ENCODE results near the gene APBA1. TPM values are rescaled to one million over a fixed set of nuclear protein-coding genes. Genes with fewer than 3 reads are reported as not detected.

The APBA1 gene
- polyA plus RNA-seq, 1 of the 3 experiments (the other 2 are of a cell fraction) = 3.1 TPM

DNA sequence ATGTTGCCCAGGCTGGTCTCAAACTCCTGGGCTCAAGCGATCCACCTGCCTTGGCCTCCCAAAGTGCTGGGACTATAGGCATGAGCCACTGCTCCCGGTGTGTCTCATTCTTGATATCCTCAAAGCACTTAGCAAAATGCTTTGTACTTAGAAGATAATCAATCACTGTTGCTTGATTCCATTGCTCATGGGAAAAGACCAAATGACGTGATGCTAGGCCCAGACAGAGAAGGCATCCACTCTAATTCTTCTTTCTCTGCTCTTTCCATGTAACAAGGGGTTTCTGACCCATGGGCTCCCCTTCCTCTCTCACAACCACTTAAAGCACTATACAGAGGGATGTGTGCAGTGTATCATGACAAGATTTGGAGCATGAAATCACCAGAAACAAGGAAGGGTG lies 83.0 kb downstream of the APBA1 start:
- H3K4me1 ChIP-seq (ENCODE audit: control insufficient read depth in 1 of 2, insufficient read depth in 2 of 2, low read depth in 1 of 2, low read length in 1 of 2) = peaks cover 0 to 3% of the 10 kb centered on the region in 2 experiments; a peak in 2 of 4 replicates
- H3F3A ChIP-seq (replicated peaks; ENCODE audit: insufficient read depth) = no peaks in the 10 kb centered on the region
- TF ChIP-seq NFIC (IDR thresholded peaks at IDR 0.05; ENCODE audit: borderline replicate concordance) (no peak), RCOR1 (IDR thresholded peaks at IDR 0.05; ENCODE audit: low read length) (no peak), TAF1 (IDR thresholded peaks at IDR 0.05; ENCODE audit: borderline replicate concordance, low read depth, low read length) (no peak), RXRA (IDR thresholded peaks at IDR 0.05; ENCODE audit: borderline replicate concordance, low read depth) (no peak), JUND (IDR thresholded peaks at IDR 0.05) (no peak), YY1 (IDR thresholded peaks at IDR 0.05; ENCODE audit: low read depth) (no peak)
- TF ChIP-seq, protein P1, sequence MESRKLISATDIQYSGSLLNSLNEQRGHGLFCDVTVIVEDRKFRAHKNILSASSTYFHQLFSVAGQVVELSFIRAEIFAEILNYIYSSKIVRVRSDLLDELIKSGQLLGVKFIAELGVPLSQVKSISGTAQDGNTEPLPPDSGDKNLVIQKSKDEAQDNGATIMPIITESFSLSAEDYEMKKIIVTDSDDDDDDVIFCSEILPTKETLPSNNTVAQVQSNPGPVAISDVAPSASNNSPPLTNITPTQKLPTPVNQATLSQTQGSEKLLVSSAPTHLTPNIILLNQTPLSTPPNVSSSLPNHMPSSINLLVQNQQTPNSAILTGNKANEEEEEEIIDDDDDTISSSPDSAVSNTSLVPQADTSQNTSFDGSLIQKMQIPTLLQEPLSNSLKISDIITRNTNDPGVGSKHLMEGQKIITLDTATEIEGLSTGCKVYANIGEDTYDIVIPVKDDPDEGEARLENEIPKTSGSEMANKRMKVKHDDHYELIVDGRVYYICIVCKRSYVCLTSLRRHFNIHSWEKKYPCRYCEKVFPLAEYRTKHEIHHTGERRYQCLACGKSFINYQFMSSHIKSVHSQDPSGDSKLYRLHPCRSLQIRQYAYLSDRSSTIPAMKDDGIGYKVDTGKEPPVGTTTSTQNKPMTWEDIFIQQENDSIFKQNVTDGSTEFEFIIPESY (IDR thresholded peaks at IDR 0.05; ENCODE audit: borderline replicate concordance, low read depth) = no peak
- TF ChIP-seq, protein P2, sequence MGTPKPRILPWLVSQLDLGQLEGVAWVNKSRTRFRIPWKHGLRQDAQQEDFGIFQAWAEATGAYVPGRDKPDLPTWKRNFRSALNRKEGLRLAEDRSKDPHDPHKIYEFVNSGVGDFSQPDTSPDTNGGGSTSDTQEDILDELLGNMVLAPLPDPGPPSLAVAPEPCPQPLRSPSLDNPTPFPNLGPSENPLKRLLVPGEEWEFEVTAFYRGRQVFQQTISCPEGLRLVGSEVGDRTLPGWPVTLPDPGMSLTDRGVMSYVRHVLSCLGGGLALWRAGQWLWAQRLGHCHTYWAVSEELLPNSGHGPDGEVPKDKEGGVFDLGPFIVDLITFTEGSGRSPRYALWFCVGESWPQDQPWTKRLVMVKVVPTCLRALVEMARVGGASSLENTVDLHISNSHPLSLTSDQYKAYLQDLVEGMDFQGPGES (IDR thresholded peaks at IDR 0.05; ENCODE audit: low read depth, low read length) = no peak
- H3K9me2 ChIP-seq = no peaks in the 10 kb centered on the region
- CTCF ChIA-PET = interaction anchor here (0.6 to 2.2 kb wide), 3 partner anchors 16 to 506 kb away, joined by 3 to 5 read pairs (median 3); no protein-coding TSS in a partner anchor
- 76% methylated on average over 3 of the region's 3 CpGs for WGBS (ENCODE audit: low lambda C conversion rate)
- POLR2A ChIA-PET = no interaction called here
- H3K9me3 ChIP-seq = no peaks in the 10 kb centered on the region
- H3K4me3 ChIP-seq (ENCODE audit: low read depth in 2 of 2, low read length in 1 of 2) = no peak overlapping the region
- H3K9ac ChIP-seq = no peak overlapping the region
- no peaks in the 10 kb centered on the region for H3K27me3 ChIP-seq (ENCODE audit: insufficient read depth)
- no peak overlapping the region for H2AFZ ChIP-seq (ENCODE audit: low read depth)
- no peak overlapping the region for H3K27ac ChIP-seq (ENCODE audit: low read depth in 2 of 2, low read length in 1 of 2)
- no peaks in the 10 kb centered on the region for H4K20me1 ChIP-seq (ENCODE audit: insufficient read depth)
- no peak for DNase-seq
- H3K79me2 ChIP-seq (ENCODE audit: insufficient read depth) = no peaks in the 10 kb centered on the region
- H3K4me2 ChIP-seq = no peak overlapping the region
- H3K36me3 ChIP-seq (replicated peaks in 1 of 2; ENCODE audit: control insufficient read depth in 1 of 2, insufficient read depth in 2 of 2, low read length in 1 of 2) = no peaks in the 10 kb centered on the region

DNA sequence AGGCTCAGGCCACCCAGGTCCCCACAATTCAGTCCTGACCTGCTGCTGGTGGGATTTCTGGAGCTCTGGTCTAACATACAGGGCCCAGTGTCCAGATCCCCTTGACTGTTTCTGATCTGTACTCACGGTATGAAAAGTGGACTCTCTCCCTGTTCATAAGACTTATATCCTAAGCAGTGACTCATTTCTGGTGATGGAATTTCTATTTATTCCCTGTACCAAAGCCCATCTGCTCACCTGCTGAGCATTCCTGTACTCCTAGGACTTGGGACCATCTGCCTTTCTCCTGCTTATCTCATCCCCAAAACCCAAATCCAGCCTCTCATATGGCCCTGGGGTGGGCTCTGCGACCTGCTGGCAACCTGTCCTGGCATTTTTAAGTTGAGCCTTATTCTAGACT lies 86.6 kb downstream of the APBA1 start:
- no peak overlapping the region for H2AFZ ChIP-seq (ENCODE audit: low read depth)
- no peak for DNase-seq
- H4K20me1 ChIP-seq (ENCODE audit: insufficient read depth) = no peaks in the 10 kb centered on the region
- H3K4me3 ChIP-seq (ENCODE audit: low read depth in 2 of 2, low read length in 1 of 2) = no peak overlapping the region
- no peak overlapping the region for H3K27ac ChIP-seq (ENCODE audit: low read depth in 2 of 2, low read length in 1 of 2)
- H3F3A ChIP-seq (replicated peaks; ENCODE audit: insufficient read depth) = no peaks in the 10 kb centered on the region
- no peaks in the 10 kb centered on the region for H3K79me2 ChIP-seq (ENCODE audit: insufficient read depth)
- no peaks in the 10 kb centered on the region for H3K27me3 ChIP-seq (ENCODE audit: insufficient read depth)
- no peaks in the 10 kb centered on the region for H3K9me2 ChIP-seq
- H3K9me3 ChIP-seq = no peaks in the 10 kb centered on the region
- H3K9ac ChIP-seq = no peak overlapping the region
- no peak for TF ChIP-seq TEAD4 (IDR thresholded peaks at IDR 0.05; ENCODE audit: borderline replicate concordance, insufficient read depth)
- TF ChIP-seq, protein P3, sequence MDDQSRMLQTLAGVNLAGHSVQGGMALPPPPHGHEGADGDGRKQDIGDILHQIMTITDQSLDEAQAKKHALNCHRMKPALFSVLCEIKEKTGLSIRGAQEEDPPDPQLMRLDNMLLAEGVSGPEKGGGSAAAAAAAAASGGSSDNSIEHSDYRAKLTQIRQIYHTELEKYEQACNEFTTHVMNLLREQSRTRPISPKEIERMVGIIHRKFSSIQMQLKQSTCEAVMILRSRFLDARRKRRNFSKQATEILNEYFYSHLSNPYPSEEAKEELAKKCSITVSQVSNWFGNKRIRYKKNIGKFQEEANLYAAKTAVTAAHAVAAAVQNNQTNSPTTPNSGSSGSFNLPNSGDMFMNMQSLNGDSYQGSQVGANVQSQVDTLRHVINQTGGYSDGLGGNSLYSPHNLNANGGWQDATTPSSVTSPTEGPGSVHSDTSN (IDR thresholded peaks at IDR 0.05) = no peak
- TF ChIP-seq, protein P4, sequence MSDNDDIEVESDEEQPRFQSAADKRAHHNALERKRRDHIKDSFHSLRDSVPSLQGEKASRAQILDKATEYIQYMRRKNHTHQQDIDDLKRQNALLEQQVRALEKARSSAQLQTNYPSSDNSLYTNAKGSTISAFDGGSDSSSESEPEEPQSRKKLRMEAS (IDR thresholded peaks at IDR 0.05; ENCODE audit: low read depth) = no peak
- no peak overlapping the region for H3K4me2 ChIP-seq
- peaks cover 3 to 16% of the 10 kb centered on the region in 2 experiments; a peak in 3 of 4 replicates for H3K4me1 ChIP-seq (ENCODE audit: control insufficient read depth in 1 of 2, insufficient read depth in 2 of 2, low read depth in 1 of 2, low read length in 1 of 2)
- no peaks in the 10 kb centered on the region for H3K36me3 ChIP-seq (replicated peaks in 1 of 2; ENCODE audit: control insufficient read depth in 1 of 2, insufficient read depth in 2 of 2, low read length in 1 of 2)
- 68% methylated on average over 2 of the region's 2 CpGs for WGBS (ENCODE audit: low lambda C conversion rate)
- ChIA-PET CTCF (no interaction called here), POLR2A (no interaction called here)
